Skin epidermis (tissue), 12 donors: ENCODE data around the gene CADM4.
"Not testable (repeated sequence)": the region's sequence is repeated elsewhere in the genome, so short reads cannot be mapped to it uniquely, and the experiment has no call there.

Source experiments
- H3K27ac ChIP-seq, 21 experiments: fragments of 200-600 bp; sonication (generic) in 11 of 21; one replicate each; pipeline ENCODE4 v1.5.0; 2020; ENCODE audit warnings: mild to moderate bottlenecking in 3 of 21, inconsistent platforms in 2 of 21, moderate library complexity in 2 of 21
- H3K4me3 ChIP-seq, 7 experiments: fragments of 200-600 bp; sonication (generic) in 2 of 7; one replicate each; pipeline ENCODE4 v1.5.0; 2020; ENCODE audit warnings: inconsistent platforms in 2 of 7, mild to moderate bottlenecking in 2 of 7, moderate library complexity in 1 of 7

The CADM4 gene

DNA sequence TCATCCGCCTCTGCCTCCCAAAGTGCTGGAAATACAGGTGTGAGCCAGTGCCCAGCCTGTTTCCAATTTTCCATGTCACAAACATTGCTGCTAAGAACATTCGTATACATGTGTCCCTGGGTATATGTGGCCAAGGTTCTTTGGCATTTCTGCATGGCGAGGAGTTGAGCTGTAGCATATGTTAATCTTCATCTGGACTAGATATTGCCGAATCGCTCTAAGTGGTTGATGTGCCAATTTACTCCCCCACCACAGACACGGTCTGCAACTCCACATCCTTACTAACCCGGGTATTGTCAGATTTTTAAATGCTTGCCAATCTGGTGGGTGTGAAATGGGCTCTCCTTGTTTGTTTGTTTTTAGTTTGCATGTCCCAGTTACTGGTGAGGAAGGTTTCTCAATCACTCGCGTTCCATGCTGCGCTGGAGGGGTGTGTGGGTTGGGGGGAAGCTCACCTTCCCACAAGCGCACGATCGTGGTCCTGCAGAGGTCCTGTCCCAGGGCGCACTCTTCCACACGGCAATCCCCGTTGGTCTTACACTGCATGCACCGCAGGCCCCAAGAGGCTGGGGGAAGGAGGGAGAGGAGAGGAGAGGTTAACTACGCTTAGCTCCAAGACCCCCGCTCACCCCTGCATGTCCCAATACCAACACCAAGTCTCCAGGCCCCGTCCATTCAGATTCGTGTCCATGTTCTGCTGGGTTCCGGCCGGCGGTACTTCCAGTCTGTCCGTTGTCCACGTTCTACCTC is 27.7 kb upstream of the CADM4 start:
- Histone ChIP-seq H3K4me3 (peak overlapping the region; percentile 3 to 54 (median 45)), H3K27ac (peak overlapping the region in 12 of 21 experiments; percentile 9 to 93 (median 48))

GRCh38 chr19:43664018-43664417 is 24.4 kb upstream of the CADM4 start:
- H3K27ac ChIP-seq, result peak overlapping the region in 3 of 21 experiments; percentile 22 to 47 (median 47)
- no peak overlapping the region for H3K4me3 ChIP-seq

- Histone ChIP-seq H3K4me3 (no peak overlapping the region), H3K27ac (no peak overlapping the region)
Observed at GRCh38 chr19:43662487-43662886, 22.8 kb upstream of the CADM4 start.

- Histone ChIP-seq H3K27ac (no peak overlapping the region), H3K4me3 (no peak overlapping the region)
Observed at GRCh38 chr19:43660971-43661360, 21.3 kb upstream of the CADM4 start.

DNA sequence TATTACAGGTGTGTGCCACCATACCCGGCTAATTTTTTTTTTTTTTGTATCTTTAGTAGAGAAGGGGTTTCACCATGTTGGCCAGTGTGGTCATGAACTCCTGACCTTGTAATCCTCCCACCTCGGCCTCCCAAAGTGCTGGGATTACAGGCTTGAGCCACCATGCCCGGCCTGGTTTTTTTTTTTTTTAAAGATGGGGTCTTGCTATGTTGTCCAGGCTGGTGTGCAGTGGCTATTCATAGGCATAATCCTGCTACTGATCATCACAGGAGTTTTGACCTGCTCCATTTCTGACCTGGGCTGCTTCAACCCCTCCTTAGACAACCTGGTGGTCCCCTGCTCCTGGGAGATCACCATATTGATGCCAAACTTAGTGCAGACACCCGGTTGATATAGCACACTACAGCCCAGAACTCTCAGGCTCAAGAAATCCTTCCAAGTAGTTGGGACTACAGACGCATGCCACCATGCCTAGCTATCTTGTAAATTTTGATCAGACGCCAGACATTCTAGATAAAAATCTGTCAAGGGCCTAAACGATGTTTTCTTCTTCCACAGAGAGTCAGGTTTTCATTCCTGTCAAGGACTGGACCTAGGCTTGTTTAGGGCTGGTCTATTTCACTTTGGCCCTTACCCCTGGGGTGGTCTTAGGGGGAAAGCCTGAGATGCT is 20.8 kb upstream of the CADM4 start:
- Histone ChIP-seq H3K27ac (no peak overlapping the region), H3K4me3 (no peak overlapping the region)

DNA sequence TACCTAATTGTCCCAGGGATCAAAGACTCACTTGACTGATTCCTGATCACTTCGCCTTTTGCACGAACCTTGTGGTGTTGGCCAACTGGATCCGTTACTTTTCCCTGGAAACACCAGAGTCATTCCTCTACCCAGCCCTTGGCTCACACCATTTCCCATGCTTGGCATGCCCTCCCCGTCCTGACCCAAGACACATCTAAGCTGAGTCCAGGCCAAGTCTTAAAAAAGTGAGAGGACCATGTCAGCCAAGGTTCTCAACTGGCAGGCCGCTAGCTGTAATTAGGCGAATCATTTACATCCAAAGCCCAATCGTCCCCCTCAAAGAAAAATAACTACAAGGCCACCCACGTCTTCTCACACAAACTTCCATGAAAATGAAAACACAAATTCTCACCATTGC is 18.8 kb upstream of the CADM4 start:
- H3K27ac ChIP-seq, result no peak overlapping the region
- H3K4me3 ChIP-seq, result no peak overlapping the region

DNA sequence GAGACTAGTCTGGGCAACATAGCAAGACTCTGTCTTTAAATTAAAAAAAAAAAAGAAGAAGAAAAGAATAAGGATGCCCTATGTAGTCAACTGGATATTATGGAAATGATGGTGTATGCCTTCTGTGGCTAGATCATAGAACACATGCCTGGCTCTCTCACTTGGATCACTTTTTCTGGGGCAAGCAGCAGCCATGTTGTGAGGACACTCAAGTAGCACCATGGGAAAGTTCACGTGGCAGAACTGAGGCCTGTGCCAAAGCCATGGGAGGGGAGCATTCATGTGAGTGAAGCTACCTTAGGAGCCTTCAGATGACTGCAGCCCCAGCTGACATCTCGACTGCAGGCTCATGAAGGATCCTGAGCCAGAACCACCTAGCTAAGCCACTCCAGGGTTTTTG is 18.4 kb upstream of the CADM4 start:
- Histone ChIP-seq H3K4me3 (no peak overlapping the region), H3K27ac (no peak overlapping the region)

GRCh38 chr19:43656436-43656835 is 16.8 kb upstream of the CADM4 start:
- no peak overlapping the region for H3K27ac ChIP-seq
- no peak overlapping the region for H3K4me3 ChIP-seq

DNA sequence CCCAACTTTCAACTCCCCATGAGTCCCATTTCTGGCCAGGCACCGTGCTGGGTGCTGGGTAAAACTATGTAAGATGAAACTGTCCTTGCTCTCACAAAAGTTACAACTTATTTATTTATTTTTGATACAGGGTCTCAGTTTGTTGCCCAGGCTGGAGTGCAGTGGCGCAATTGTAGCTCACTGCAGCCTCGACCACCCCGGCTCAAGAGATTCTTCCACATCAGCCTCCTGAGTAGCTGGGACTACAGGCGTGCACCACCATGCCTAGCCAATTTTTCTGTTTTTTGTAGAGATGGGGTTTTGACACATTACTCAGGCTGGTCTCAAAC is 12.9 kb upstream of the CADM4 start:
- Histone ChIP-seq H3K27ac (no peak overlapping the region), H3K4me3 (no peak overlapping the region)

GRCh38 chr19:43651758-43652545 is 12.3 kb upstream of the CADM4 start:
- peak overlapping the region in 1 of 21 experiments; percentile 14 for H3K27ac ChIP-seq
- no peak overlapping the region for H3K4me3 ChIP-seq

DNA sequence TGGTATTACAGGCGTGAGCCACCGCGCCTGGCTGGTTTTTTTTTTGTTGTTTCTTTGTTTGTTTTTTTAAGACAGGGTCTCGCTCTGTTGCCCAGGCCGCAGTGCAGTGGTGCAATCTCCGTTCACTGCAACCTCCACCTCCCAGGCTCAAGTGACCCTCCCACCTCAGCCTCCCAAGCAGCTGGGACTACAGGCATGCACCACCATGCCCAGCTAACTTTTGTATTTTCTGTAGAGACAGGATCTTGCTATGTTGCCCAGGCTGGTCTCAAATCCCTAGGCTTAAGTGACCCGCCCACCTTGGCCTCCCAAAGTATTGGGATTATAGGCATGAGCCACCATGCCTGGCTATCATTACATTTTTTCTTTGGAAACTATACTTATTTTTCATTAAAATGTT is 10.6 kb upstream of the CADM4 start:
- not testable (repeated sequence) for H3K27ac ChIP-seq, H3K4me3 ChIP-seq

GRCh38 chr19:43649514-43649913 is 9.9 kb upstream of the CADM4 start:
- H3K27ac ChIP-seq, result peak overlapping the region in 1 of 21 experiments; percentile 32
- no peak overlapping the region for H3K4me3 ChIP-seq

- no peak overlapping the region for H3K4me3 ChIP-seq
- no peak overlapping the region for H3K27ac ChIP-seq
Observed at GRCh38 chr19:43648633-43649032, 9.0 kb upstream of the CADM4 start.

- Histone ChIP-seq H3K4me3 (no peak overlapping the region), H3K27ac (no peak overlapping the region)
Observed at GRCh38 chr19:43644181-43644580, 4.5 kb upstream of the CADM4 start.

GRCh38 chr19:43643326-43643725 is 3.7 kb upstream of the CADM4 start:
- no peak overlapping the region for H3K4me3 ChIP-seq
- no peak overlapping the region for H3K27ac ChIP-seq

GRCh38 chr19:43642531-43642930 is 2.9 kb upstream of the CADM4 start:
- H3K4me3 ChIP-seq, result no peak overlapping the region
- H3K27ac ChIP-seq, result no peak overlapping the region

GRCh38 chr19:43641333-43641732 is 1.7 kb upstream of the CADM4 start:
- Histone ChIP-seq H3K4me3 (no peak overlapping the region), H3K27ac (no peak overlapping the region)

DNA sequence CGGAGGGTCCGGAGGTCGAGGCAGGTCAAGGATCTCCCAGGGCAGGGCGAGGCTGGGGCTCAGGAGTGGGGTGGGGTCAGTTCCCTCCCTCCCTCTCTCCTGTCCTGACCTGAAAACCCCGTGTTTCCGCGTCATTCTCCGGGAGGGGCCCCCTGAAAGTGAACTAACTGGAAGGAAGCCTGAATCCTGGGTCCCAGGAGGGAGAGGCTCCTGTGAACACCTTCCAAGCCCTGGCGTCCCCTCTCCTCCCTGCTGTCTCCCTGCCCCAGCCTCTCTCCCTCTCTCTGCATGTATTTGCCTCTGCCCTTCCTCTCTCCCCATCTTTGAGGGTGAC is 741 bp upstream of the CADM4 start:
- Histone ChIP-seq H3K27ac (peak overlapping the region in 8 of 21 experiments; percentile 54 to 80 (median 65)), H3K4me3 (peak overlapping the region; percentile 26 to 58 (median 41))

DNA sequence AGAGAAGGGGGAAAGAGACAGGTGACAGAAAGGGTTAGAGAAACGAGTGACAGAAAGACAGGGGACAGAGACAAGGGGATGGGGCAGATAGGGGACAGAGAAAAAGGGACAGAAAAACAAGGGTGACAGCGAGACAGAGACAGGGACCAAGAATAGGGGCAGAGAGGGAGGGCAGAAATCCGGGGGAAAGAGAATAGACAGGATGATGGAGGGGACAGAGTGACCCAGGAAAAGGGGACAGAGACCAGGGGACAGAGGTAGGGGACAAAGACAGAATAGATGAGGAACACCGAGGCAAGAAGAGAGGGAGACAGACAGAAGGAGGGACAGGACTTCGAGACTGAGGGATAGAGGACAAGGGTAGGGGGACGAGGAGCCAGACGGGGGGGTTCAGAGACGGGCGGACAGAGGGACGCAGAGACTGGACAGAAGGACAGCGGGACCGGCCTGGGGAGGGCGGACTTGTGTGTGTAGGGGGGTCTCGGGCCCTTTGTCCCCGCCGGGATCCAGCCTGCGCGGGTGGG is 593 bp downstream of the CADM4 start:
- H3K4me3 ChIP-seq, result peak overlapping the region in 5 of 7 experiments; percentile 10 to 58 (median 47)
- peak overlapping the region in 4 of 21 experiments; percentile 19 to 69 (median 66) for H3K27ac ChIP-seq

GRCh38 chr19:43638214-43638994 is 1.2 kb downstream of the CADM4 start:
- Histone ChIP-seq H3K4me3 (no peak overlapping the region), H3K27ac (no peak overlapping the region)
